GM21367 (cell line): ENCODE measurements around the gene PPP2R5A.

Experiments
- ATAC-seq: cut with Tn5 transposase; IDR thresholded peaks from one replicate; pipeline ENCODE4 v1.9.1; 2021; ENCODE audit not compliant: unreplicated experiment

PPP2R5A gene

DNA sequence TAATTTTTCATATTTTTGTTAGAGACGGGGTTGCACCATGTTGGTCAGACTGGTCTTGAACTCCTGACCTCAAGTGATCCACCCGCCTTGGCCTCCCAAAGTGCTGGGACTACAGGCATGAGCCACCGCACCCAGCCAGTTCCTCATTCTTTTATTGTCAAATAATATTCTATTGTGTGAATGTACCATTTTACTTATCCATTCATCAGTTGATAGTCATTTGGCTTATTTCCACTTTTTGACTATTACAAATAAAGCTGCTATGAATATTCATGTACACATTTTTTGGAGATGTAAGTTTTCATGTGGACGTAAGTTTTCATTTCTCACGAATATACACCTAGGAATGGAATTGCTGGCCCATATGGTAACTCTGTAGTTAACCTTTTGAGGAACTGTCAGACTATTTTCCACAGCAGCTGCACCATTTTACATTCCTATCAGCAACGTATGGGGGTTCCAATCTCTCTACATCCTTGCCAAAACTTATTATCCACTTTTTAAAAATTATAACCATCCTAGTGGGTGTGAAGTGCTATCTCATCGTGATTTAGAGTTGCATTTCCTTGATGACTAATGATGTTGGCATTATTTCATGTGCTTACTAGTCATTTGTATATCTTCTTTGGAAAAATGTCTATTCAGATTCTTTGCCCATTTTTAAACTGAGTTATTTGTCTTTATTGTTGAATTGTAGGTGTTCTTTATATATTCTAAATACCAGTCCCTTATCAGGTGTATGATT is 116.8 kb downstream of the PPP2R5A start:
- no peak for ATAC-seq

DNA sequence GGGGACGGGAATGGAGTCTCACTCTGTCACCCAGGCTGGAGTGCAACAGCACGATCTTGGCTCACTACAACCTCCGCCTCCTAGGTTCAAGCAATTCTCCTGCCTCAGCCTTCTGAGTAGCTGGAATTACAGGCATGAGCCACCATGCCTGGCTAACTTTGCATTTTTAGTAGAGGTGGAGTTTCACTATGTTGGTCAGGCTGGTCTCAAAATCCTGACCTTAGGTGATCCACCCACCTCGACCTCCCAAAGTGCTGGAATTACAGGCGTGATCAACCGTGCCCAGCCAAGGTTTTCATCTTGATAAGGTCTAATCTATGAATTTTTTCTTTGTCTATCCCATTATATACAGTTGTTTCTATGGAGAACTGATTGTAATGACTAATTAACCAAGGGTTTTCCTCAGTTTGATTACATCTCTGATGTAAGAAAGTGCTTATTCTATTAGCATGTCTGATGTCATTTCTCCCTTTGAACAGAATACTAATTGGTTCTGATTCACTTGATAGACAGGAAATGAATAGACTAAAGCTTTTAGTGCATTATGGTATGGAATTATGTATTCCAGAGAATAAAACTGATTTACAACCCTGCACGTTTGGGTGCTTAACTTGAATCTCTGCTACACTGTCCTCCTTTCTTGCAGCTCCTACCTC is 117.6 kb downstream of the PPP2R5A start:
- ATAC-seq = no peak

DNA sequence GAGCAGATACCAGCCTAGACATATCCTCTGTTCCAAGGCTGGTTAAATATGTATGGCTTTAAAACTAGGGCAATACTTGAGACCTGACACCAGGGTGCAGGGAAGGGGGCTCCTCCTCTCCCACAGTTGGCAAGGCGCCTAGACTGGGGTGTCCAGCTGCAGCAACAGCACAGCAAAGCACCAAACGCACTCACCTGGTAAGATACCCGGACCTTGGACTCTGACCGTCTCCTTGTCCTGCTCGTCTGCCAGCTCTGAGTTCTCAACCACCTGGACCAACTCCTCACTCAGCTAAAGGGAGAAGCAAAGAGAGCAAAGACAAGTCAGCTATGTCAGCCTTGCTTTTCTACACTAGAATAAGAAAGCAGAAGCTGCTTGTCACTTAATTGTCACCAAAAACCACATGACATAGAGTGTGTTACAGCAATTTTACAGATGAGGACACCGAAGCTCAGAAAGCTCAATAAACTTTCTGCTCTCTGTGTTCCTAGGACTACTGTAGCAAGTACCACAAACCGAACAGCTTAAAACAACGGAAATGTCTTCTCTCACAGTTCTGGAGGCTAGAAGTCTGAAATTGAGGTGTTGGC is 125.1 kb downstream of the PPP2R5A start:
- no peak for ATAC-seq
